Measurements from ENCODE around the gene CCDC68.
A peak's percentile ranks its signal among the peaks of the same experiment; 100 is the strongest.

Gene CCDC68

GRCh38 chr18:54947091-54947490 lies 12.2 kb downstream of the CCDC68 start:
- H3K4me1 ChIP-seq (ENCODE audit: control insufficient read depth in 2 of 2, insufficient read depth in 2 of 2, low read length in 2 of 2) = peaks cover 25 to 41% of the 10 kb centered on the region in 2 donors
- H3K27ac ChIP-seq (ENCODE audit: low read depth in 2 of 2, low read length in 2 of 2) = peak overlapping the region; percentile 88 to 89
- H3K36me3 ChIP-seq (ENCODE audit: control insufficient read depth in 2 of 2, insufficient read depth in 2 of 2, low read length in 2 of 2) = peaks cover 0 to 6% of the 10 kb centered on the region in 2 donors
- no peaks in the 10 kb centered on the region for H3K27me3 ChIP-seq (ENCODE audit: control insufficient read depth in 2 of 2, insufficient read depth in 2 of 2, low read length in 2 of 2)
- peak overlapping the region in 1 of 2 donors; percentile 64 for H3K4me3 ChIP-seq (ENCODE audit: low read length in 2 of 2)
- H3K9ac ChIP-seq (ENCODE audit: low read depth in 1 of 2, low read length in 2 of 2) = peak overlapping the region; percentile 45 to 50
- no peaks in the 10 kb centered on the region for H3K9me3 ChIP-seq (ENCODE audit: control insufficient read depth in 2 of 2, low read length in 2 of 2)

- Histone ChIP-seq H3K4me1 (ENCODE audit: control insufficient read depth in 2 of 2, insufficient read depth in 2 of 2, low read length in 2 of 2) (peaks cover 25 to 41% of the 10 kb centered on the region in 2 donors), H3K9ac (ENCODE audit: low read depth in 1 of 2, low read length in 2 of 2) (peak overlapping the region; percentile 50 to 71), H3K4me3 (ENCODE audit: low read length in 2 of 2) (peak overlapping the region; percentile 52 to 64), H3K27me3 (ENCODE audit: control insufficient read depth in 2 of 2, insufficient read depth in 2 of 2, low read length in 2 of 2) (no peaks in the 10 kb centered on the region), H3K36me3 (ENCODE audit: control insufficient read depth in 2 of 2, insufficient read depth in 2 of 2, low read length in 2 of 2) (peaks cover 0 to 7% of the 10 kb centered on the region in 2 donors), H3K27ac (ENCODE audit: low read depth in 2 of 2, low read length in 2 of 2) (peak overlapping the region; percentile 88 to 89), H3K9me3 (ENCODE audit: control insufficient read depth in 2 of 2, low read length in 2 of 2) (no peaks in the 10 kb centered on the region)
Observed at GRCh38 chr18:54946149-54946581, 13.1 kb downstream of the CCDC68 start.

- no peaks in the 10 kb centered on the region for H3K27me3 ChIP-seq (ENCODE audit: control insufficient read depth in 2 of 2, insufficient read depth in 2 of 2, low read length in 2 of 2)
- H3K9me3 ChIP-seq (ENCODE audit: control insufficient read depth in 2 of 2, low read length in 2 of 2) = no peaks in the 10 kb centered on the region
- peak overlapping the region; percentile 63 to 71 for H3K9ac ChIP-seq (ENCODE audit: low read depth in 1 of 2, low read length in 2 of 2)
- peaks cover 25 to 41% of the 10 kb centered on the region in 2 donors for H3K4me1 ChIP-seq (ENCODE audit: control insufficient read depth in 2 of 2, insufficient read depth in 2 of 2, low read length in 2 of 2)
- peak overlapping the region; percentile 52 to 64 for H3K4me3 ChIP-seq (ENCODE audit: low read length in 2 of 2)
- peak overlapping the region; percentile 88 to 89 for H3K27ac ChIP-seq (ENCODE audit: low read depth in 2 of 2, low read length in 2 of 2)
- peaks cover 0 to 10% of the 10 kb centered on the region in 2 donors for H3K36me3 ChIP-seq (ENCODE audit: control insufficient read depth in 2 of 2, insufficient read depth in 2 of 2, low read length in 2 of 2)
Observed at GRCh38 chr18:54945576-54946125, 13.6 kb downstream of the CCDC68 start.

- no peak overlapping the region for H3K4me3 ChIP-seq (ENCODE audit: low read length in 2 of 2)
- H3K36me3 ChIP-seq (ENCODE audit: control insufficient read depth in 2 of 2, insufficient read depth in 2 of 2, low read length in 2 of 2) = peaks cover 14 to 23% of the 10 kb centered on the region in 2 donors
- no peaks in the 10 kb centered on the region for H3K9me3 ChIP-seq (ENCODE audit: control insufficient read depth in 2 of 2, low read length in 2 of 2)
- no peaks in the 10 kb centered on the region for H3K27me3 ChIP-seq (ENCODE audit: control insufficient read depth in 2 of 2, insufficient read depth in 2 of 2, low read length in 2 of 2)
- no peak overlapping the region for H3K27ac ChIP-seq (ENCODE audit: low read depth in 2 of 2, low read length in 2 of 2)
- peaks cover 10 to 17% of the 10 kb centered on the region in 2 donors for H3K4me1 ChIP-seq (ENCODE audit: control insufficient read depth in 2 of 2, insufficient read depth in 2 of 2, low read length in 2 of 2)
- no peak overlapping the region for H3K9ac ChIP-seq (ENCODE audit: low read depth in 1 of 2, low read length in 2 of 2)
Observed at GRCh38 chr18:54942569-54942968, 16.7 kb downstream of the CCDC68 start.

- H3K4me1 ChIP-seq (ENCODE audit: control insufficient read depth in 2 of 2, insufficient read depth in 2 of 2, low read length in 2 of 2) = peaks cover 7 to 13% of the 10 kb centered on the region in 2 donors
- no peak overlapping the region for H3K4me3 ChIP-seq (ENCODE audit: low read length in 2 of 2)
- H3K27me3 ChIP-seq (ENCODE audit: control insufficient read depth in 2 of 2, insufficient read depth in 2 of 2, low read length in 2 of 2) = no peaks in the 10 kb centered on the region
- no peak overlapping the region for H3K9ac ChIP-seq (ENCODE audit: low read depth in 1 of 2, low read length in 2 of 2)
- H3K36me3 ChIP-seq (ENCODE audit: control insufficient read depth in 2 of 2, insufficient read depth in 2 of 2, low read length in 2 of 2) = peaks cover 14 to 24% of the 10 kb centered on the region in 2 donors
- H3K27ac ChIP-seq (ENCODE audit: low read depth in 2 of 2, low read length in 2 of 2) = no peak overlapping the region
- H3K9me3 ChIP-seq (ENCODE audit: control insufficient read depth in 2 of 2, low read length in 2 of 2) = no peaks in the 10 kb centered on the region
Observed at GRCh38 chr18:54942144-54942543, 17.1 kb downstream of the CCDC68 start.

- Histone ChIP-seq H3K4me3 (ENCODE audit: low read length in 2 of 2) (no peak overlapping the region), H3K27ac (ENCODE audit: low read depth in 2 of 2, low read length in 2 of 2) (no peak overlapping the region), H3K9me3 (ENCODE audit: control insufficient read depth in 2 of 2, low read length in 2 of 2) (no peaks in the 10 kb centered on the region), H3K9ac (ENCODE audit: low read depth in 1 of 2, low read length in 2 of 2) (no peak overlapping the region), H3K4me1 (ENCODE audit: control insufficient read depth in 2 of 2, insufficient read depth in 2 of 2, low read length in 2 of 2) (no peaks in the 10 kb centered on the region), H3K36me3 (ENCODE audit: control insufficient read depth in 2 of 2, insufficient read depth in 2 of 2, low read length in 2 of 2) (peaks cover 27 to 38% of the 10 kb centered on the region in 2 donors), H3K27me3 (ENCODE audit: control insufficient read depth in 2 of 2, insufficient read depth in 2 of 2, low read length in 2 of 2) (no peaks in the 10 kb centered on the region)
Observed at GRCh38 chr18:54939361-54939917, 19.8 kb downstream of the CCDC68 start.

GRCh38 chr18:54938506-54938905 lies 20.8 kb downstream of the CCDC68 start:
- H3K9ac ChIP-seq (ENCODE audit: low read depth in 1 of 2, low read length in 2 of 2) = no peak overlapping the region
- no peak overlapping the region for H3K27ac ChIP-seq (ENCODE audit: low read depth in 2 of 2, low read length in 2 of 2)
- peaks cover 30 to 38% of the 10 kb centered on the region in 2 donors for H3K36me3 ChIP-seq (ENCODE audit: control insufficient read depth in 2 of 2, insufficient read depth in 2 of 2, low read length in 2 of 2)
- no peaks in the 10 kb centered on the region for H3K9me3 ChIP-seq (ENCODE audit: control insufficient read depth in 2 of 2, low read length in 2 of 2)
- H3K27me3 ChIP-seq (ENCODE audit: control insufficient read depth in 2 of 2, insufficient read depth in 2 of 2, low read length in 2 of 2) = no peaks in the 10 kb centered on the region
- H3K4me1 ChIP-seq (ENCODE audit: control insufficient read depth in 2 of 2, insufficient read depth in 2 of 2, low read length in 2 of 2) = no peaks in the 10 kb centered on the region
- H3K4me3 ChIP-seq (ENCODE audit: low read length in 2 of 2) = no peak overlapping the region

GRCh38 chr18:54932472-54932871 lies 26.8 kb downstream of the CCDC68 start:
- Histone ChIP-seq H3K27ac (ENCODE audit: low read depth in 2 of 2, low read length in 2 of 2) (no peak overlapping the region), H3K4me3 (ENCODE audit: low read length in 2 of 2) (no peak overlapping the region), H3K4me1 (ENCODE audit: control insufficient read depth in 2 of 2, insufficient read depth in 2 of 2, low read length in 2 of 2) (no peaks in the 10 kb centered on the region), H3K9ac (ENCODE audit: low read depth in 1 of 2, low read length in 2 of 2) (no peak overlapping the region), H3K9me3 (ENCODE audit: control insufficient read depth in 2 of 2, low read length in 2 of 2) (no peaks in the 10 kb centered on the region), H3K27me3 (ENCODE audit: control insufficient read depth in 2 of 2, insufficient read depth in 2 of 2, low read length in 2 of 2) (no peaks in the 10 kb centered on the region), H3K36me3 (ENCODE audit: control insufficient read depth in 2 of 2, insufficient read depth in 2 of 2, low read length in 2 of 2) (peaks cover 30 to 31% of the 10 kb centered on the region in 2 donors)

- Histone ChIP-seq H3K9ac (ENCODE audit: low read depth in 1 of 2, low read length in 2 of 2) (no peak overlapping the region), H3K27ac (ENCODE audit: low read depth in 2 of 2, low read length in 2 of 2) (no peak overlapping the region), H3K4me1 (ENCODE audit: control insufficient read depth in 2 of 2, insufficient read depth in 2 of 2, low read length in 2 of 2) (no peaks in the 10 kb centered on the region), H3K9me3 (ENCODE audit: control insufficient read depth in 2 of 2, low read length in 2 of 2) (no peaks in the 10 kb centered on the region), H3K36me3 (ENCODE audit: control insufficient read depth in 2 of 2, insufficient read depth in 2 of 2, low read length in 2 of 2) (peaks cover 24 to 28% of the 10 kb centered on the region in 2 donors), H3K4me3 (ENCODE audit: low read length in 2 of 2) (no peak overlapping the region), H3K27me3 (ENCODE audit: control insufficient read depth in 2 of 2, insufficient read depth in 2 of 2, low read length in 2 of 2) (no peaks in the 10 kb centered on the region)
Observed at GRCh38 chr18:54931152-54931551, 28.1 kb downstream of the CCDC68 start.

- no peaks in the 10 kb centered on the region for H3K4me1 ChIP-seq (ENCODE audit: control insufficient read depth in 2 of 2, insufficient read depth in 2 of 2, low read length in 2 of 2)
- H3K27me3 ChIP-seq (ENCODE audit: control insufficient read depth in 2 of 2, insufficient read depth in 2 of 2, low read length in 2 of 2) = no peaks in the 10 kb centered on the region
- H3K9ac ChIP-seq (ENCODE audit: low read depth in 1 of 2, low read length in 2 of 2) = no peak overlapping the region
- peaks cover 19 to 29% of the 10 kb centered on the region in 2 donors for H3K36me3 ChIP-seq (ENCODE audit: control insufficient read depth in 2 of 2, insufficient read depth in 2 of 2, low read length in 2 of 2)
- no peaks in the 10 kb centered on the region for H3K9me3 ChIP-seq (ENCODE audit: control insufficient read depth in 2 of 2, low read length in 2 of 2)
- H3K27ac ChIP-seq (ENCODE audit: low read depth in 2 of 2, low read length in 2 of 2) = no peak overlapping the region
- no peak overlapping the region for H3K4me3 ChIP-seq (ENCODE audit: low read length in 2 of 2)
Observed at GRCh38 chr18:54928236-54928635, 31.0 kb downstream of the CCDC68 start.
